GM19351 (cell line): ENCODE data around the gene CEP55.

ENCODE experiments used
- ATAC-seq: cut with Tn5 transposase; IDR thresholded peaks from one replicate; pipeline ENCODE4 v1.9.1; 2021; ENCODE audit warnings: mild to moderate bottlenecking, moderate library complexity; ENCODE audit not compliant: unreplicated experiment

The CEP55 gene

GRCh38 chr10:93468461-93469213 is 27.8 kb upstream of the CEP55 start:
- no peak for ATAC-seq

GRCh38 chr10:93469454-93469853 is 27.0 kb upstream of the CEP55 start:
- no peak for ATAC-seq

DNA sequence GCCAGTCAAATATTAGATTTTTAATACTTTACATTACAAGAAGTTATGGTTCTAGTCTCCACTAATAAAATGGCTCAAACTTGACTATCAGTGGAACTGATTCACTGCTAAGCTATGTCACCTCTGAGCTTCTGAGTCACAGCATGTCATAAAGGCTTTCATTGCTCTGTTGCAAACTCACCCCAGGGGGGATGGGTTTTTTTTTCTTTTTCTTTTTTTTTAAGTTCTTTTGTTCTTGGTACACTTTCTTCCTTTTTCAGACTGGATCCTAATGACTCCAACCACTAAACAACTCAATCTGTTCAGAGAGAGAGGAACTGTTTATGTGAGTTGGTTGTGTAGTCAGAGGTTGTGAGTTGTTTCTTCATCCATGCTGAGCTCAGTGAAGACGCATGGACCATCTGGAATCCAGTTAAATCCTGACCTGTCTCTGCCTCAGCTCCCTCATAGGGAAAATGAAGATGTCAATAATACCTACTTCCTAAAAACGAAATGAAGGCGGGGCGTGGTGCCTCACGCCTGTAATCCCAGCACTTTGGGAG is 25.2 kb upstream of the CEP55 start:
- no peak for ATAC-seq

- no peak for ATAC-seq
Observed at GRCh38 chr10:93473161-93473560, 23.3 kb upstream of the CEP55 start.

DNA sequence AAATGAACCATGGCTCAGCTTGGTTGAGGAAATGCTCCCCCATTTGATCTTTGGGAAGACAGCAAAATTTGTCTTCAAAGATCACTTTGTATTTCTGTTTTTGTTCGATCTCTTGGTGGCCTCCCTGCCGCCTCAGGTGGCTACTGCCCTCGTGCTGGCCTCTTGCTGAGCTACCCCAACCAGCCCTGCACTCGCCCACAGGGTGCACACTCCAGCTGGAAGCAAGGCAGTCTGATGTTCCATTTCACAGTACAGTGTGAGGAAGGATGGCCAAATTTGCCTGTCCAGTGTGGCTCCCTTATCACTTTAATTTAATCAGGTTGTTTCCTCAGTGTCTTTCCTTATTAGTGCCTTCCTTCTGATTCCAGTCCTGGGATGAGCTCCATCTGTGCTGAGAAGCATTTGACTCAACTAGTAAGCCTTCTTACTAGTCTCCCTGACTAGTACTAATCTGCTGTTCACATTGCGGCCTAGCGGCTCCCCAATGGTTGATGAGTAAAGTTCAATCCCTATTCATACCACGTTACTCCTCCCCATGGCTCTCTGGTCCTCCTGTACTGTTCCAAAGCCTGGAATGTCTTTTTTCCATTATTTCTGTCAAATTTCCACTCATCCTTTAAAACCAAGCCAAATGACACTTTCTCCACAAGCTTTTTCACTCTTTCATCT is 22.5 kb upstream of the CEP55 start:
- no peak for ATAC-seq

DNA sequence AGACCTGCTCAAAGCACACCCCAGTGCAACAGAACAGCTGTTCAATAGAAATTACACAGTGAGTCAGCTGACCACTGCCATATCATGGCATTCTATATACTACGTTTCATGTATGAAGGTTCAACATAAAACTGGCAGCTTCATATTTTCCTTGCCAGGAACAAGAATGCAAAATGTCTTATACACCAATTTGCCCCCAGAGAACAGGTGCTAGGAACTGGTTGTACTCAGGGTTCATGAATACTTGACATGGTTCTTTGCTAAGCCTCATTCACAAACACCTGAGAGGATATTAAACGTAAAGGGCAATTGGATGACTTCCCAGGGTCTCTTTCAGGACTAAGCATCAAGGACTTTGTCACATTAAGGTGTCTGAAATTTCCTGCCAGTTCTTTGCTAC is 21.2 kb upstream of the CEP55 start:
- no peak for ATAC-seq

DNA sequence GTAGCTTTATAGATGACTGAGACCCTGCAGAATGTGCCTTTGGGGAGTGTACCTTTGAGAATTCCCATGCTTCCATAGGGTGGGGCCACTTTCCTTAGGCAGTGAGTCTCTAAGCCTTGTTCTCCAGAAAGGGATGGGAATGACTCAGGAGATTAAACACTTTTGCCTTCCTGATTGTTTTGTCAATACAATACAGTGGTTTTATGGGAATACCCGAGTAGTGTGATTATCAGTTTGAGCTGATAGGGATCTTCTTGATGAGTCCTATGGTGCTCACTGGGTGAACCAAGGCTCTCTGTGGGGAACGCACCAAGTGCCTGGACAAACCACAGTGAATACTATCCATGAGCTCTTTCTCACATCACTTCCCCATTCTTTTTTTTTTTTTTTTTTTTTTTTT is 20.5 kb upstream of the CEP55 start:
- ATAC-seq, result no peak

- no peak for ATAC-seq
Observed at GRCh38 chr10:93476756-93477155, 19.7 kb upstream of the CEP55 start.

GRCh38 chr10:93478873-93479272 is 17.5 kb upstream of the CEP55 start:
- no peak for ATAC-seq

DNA sequence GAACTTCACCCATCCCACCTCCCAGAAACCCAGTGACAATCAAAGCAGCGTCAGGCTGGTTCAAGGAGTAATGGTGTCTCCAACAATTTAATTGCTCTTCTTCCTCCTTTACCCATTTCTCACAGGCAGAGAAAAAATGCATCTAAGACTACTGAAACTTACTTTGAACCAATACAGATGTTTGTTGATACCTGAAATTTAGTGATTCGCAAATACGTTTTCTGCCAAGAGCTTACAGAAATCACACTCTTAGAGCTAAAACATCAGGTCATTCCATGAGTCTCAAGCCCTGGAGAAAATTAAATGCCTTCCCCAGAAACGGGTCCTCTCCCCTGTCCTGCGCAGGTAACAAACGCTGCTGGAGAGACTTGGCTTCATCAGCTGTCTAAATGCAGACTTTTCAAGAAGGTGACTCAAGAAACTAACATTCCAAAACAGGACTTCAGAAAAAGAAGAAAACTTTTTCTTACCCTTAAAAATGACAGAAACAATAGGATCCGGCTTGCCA is 14.7 kb upstream of the CEP55 start:
- no peak for ATAC-seq

GRCh38 chr10:93482145-93482834 is 14.1 kb upstream of the CEP55 start, which contains the start of gene MYOF:
Gene MYOF (minus strand): TSS chr10:93482334. CDS start chr10:93482194, 140 bp downstream.
- ATAC-seq, result peak; percentile 73

- no peak for ATAC-seq
Observed at GRCh38 chr10:93485690-93486089, 10.7 kb upstream of the CEP55 start.

- no peak for ATAC-seq
Observed at GRCh38 chr10:93488956-93489528, 7.4 kb upstream of the CEP55 start.

DNA sequence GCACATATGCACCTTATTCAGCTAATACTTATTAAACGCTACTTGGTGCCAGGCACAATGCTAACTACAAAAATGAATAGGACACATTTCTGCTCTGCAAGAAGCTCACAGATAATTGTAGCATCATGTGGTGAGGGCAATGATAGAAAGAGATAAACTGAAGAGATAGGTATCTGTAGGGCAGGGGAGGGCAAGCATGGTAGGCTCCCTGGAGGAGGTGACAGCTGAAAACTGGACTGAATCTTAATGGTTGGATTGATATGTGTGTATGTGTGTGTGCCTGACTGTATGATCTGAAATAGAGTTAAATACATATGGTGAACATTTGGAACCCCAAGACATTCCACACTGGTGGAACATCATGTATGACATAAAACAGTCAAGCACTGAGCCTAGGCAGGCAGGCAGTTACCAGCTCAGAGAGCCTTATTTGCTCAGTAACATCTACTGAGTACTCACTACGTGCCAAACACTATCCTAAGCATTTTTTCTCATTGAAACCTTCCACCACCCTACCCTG is 4.8 kb upstream of the CEP55 start:
- ATAC-seq, result no peak

DNA sequence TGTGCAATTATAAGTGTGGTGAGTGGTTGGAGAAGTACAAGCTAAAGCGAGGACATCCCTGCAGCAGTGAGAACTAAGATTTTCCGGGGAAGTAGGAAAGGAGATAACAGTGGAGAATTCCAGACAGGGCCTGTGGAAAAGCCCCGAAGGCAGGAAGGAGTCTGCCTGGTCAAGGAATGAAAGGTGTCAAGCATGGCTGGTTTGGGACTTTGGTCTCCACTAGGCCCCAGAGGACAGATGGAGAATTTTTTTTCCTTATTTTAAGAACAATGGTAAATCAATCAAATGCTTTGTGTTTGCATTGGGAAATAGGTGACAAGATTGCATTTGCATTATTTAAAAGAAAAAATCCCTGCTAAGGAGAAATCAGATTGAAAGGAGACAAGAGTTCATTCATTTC is 3.2 kb upstream of the CEP55 start:
- no peak for ATAC-seq

GRCh38 chr10:93494494-93494893 is 1.9 kb upstream of the CEP55 start:
- ATAC-seq, result no peak

DNA sequence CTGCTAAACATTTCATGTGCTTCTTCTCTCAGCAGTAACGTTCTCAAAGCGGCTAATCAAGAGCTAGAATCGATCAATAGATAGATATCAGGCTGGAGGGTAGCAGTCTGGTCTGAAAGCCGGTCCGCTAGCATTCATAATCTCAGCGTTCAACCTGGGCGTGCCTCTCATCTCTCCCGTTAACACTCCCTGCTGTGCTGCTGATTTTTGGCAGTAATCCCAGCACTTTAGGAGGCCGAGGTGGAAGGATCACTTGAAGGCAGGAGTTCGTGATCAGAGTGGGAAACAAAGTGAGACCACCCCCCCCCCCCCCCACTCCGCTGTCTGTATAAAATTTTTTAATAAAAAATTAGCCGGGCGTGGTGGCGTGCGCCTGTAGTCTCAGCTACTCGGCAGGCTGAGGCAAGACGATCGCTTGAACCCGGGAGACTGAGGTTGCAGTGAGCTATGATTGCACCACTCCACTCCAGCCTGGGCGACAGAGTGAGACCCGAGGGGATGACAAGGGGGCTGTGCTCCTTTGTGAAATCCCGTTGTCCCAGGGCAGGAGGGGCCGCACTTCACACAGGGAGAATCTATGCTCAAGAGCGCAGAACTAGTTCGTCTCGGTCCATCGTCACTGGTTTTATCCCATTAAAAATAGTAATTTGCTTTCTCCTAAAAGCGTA is 624 bp upstream of the CEP55 start:
- ATAC-seq, result peak; percentile 13

- ATAC-seq, result no peak
Observed at GRCh38 chr10:93498166-93498565, 1.8 kb downstream of the CEP55 start.

- ATAC-seq, result no peak
Observed at GRCh38 chr10:93501650-93502049, 5.2 kb downstream of the CEP55 start.

DNA sequence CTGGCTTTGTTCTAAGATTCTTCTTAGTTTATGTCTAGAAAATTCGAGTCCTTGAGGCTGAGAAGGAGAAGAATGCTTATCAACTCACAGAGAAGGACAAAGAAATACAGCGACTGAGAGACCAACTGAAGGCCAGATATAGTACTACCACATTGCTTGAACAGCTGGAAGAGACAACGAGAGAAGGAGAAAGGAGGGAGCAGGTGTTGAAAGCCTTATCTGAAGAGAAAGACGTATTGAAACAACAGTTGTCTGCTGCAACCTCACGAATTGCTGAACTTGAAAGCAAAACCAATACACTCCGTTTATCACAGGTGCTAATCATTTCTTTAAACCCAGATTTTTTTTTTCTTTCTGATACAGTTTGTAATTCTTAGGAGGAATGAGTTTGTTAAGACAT is 6.7 kb downstream of the CEP55 start:
- ATAC-seq, result no peak
